Body of pancreas (tissue), 4 donors: ENCODE measurements around the gene PRICKLE4.

Experiments
- CTCF ChIP-seq, 7 experiments: fragments of 450-650 bp in 4 of 7; fragments of 200-600 bp in 3 of 7; sonication (generic) in 3 of 7; IDR thresholded peaks; one replicate each; pipeline ENCODE4 v1.5.1; 2016 to 2019; ENCODE audit warnings: antibody characterized with exemption in 7 of 7
- POLR2A ChIP-seq, 3 donors: fragments of 450-650 bp; IDR thresholded peaks; one replicate each; pipeline ENCODE4 v1.6.1; 2016; ENCODE audit warnings: antibody characterized with exemption in 3 of 3, mild to moderate bottlenecking in 2 of 3

GRCh38 chr6:41818271-41819054 is 37.9 kb downstream of the PRICKLE4 start:
- no peak for TF ChIP-seq CTCF (IDR thresholded peaks at IDR 0.05)
- TF ChIP-seq POLR2A (IDR thresholded peaks at IDR 0.05) = no peak
